GM12864 (cell line): ENCODE results near the gene CBX6.

ENCODE experiments used
- DNase-seq: peaks from one replicate; pipeline ENCODE4 v3.0.0-alpha.2; 2011; ENCODE audit warnings: low read depth
- H3K4me3 ChIP-seq: 2 replicates; pipeline ENCODE4 v1.5.1; 2011; ENCODE audit warnings: mild to moderate bottlenecking, low read depth, low read length, control low read depth
- TF ChIP-seq, protein P1 (sequence below): IDR thresholded peaks from 2 replicates; pipeline ENCODE4 v1.5.1; 2011; ENCODE audit warnings: low read depth, mild to moderate bottlenecking, moderate library complexity, low read length, control low read depth, inconsistent platforms; ENCODE audit errors: missing control alignments

The CBX6 gene

DNA sequence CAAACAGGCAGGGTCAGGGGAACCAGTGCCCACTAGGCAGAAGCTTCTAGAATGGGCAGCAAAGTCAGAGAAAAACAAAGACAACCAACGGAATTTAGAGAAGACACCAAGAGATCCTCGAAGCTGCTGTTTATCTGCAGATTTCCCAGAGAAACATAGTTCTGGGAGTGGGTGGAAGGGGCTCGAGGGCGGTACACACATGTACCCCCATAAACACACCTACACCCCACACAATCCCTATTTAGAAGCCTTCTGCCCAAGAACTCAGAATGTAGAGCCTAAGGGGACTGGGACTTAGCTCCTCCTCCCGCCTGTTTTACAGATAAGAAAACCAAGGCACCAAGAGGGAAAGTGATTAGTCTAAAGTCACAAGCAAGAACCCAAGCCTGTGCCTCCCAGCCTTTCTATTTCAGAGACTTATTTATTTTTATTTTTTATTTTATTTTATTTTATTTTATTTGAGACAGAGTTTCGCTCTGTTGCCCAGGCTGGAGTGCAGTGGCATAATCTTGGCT, 34.5 kb downstream of the CBX6 start:
- TF ChIP-seq, protein P1, sequence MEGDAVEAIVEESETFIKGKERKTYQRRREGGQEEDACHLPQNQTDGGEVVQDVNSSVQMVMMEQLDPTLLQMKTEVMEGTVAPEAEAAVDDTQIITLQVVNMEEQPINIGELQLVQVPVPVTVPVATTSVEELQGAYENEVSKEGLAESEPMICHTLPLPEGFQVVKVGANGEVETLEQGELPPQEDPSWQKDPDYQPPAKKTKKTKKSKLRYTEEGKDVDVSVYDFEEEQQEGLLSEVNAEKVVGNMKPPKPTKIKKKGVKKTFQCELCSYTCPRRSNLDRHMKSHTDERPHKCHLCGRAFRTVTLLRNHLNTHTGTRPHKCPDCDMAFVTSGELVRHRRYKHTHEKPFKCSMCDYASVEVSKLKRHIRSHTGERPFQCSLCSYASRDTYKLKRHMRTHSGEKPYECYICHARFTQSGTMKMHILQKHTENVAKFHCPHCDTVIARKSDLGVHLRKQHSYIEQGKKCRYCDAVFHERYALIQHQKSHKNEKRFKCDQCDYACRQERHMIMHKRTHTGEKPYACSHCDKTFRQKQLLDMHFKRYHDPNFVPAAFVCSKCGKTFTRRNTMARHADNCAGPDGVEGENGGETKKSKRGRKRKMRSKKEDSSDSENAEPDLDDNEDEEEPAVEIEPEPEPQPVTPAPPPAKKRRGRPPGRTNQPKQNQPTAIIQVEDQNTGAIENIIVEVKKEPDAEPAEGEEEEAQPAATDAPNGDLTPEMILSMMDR = no peak
- no peak overlapping the region for H3K4me3 ChIP-seq
- DNase-seq = no peak

DNA sequence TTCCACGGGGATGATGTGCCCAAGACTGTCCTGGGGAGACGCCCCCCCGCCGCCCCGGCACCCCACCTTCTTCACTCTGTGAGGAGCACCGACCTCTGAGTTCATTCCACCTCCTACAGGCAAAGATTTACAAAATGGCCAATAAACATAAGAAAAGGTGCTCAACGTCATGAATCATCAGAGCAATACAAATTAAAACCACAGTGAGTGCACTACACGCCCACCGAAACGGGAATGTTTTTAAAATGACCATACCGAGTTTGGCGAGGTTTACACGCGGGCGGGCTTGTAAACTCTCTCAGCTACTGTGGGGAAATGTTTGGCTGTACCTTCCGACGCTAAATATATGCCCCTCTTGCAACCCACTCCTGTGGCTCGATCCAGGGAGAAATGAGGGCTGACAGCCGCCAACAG, 36.1 kb downstream of the CBX6 start:
- TF ChIP-seq, protein P1 = no peak
- DNase-seq = no peak
- H3K4me3 ChIP-seq = no peak overlapping the region

DNA sequence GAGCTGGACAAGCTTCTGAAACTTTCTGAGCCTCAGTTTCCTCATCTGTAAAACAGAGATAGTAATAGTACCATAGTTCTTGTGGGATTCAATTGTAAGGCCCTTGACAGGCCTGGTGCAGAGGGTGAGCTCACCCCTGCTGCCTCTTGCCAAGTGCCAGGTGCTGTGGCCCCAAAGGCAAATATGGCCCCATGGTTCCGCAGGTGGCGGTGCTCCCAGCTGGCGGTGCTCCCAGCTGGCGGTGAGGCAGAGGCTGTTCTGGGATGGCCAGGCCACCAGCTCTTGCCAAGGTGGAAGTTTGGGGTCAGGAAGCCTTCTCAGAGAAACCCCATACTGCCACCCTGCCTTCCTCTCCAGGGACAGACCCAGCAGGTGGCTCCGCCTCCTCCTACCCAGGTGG, 37.0 kb downstream of the CBX6 start:
- H3K4me3 ChIP-seq = no peak overlapping the region
- TF ChIP-seq, protein P1 = no peak
- DNase-seq = no peak

DNA sequence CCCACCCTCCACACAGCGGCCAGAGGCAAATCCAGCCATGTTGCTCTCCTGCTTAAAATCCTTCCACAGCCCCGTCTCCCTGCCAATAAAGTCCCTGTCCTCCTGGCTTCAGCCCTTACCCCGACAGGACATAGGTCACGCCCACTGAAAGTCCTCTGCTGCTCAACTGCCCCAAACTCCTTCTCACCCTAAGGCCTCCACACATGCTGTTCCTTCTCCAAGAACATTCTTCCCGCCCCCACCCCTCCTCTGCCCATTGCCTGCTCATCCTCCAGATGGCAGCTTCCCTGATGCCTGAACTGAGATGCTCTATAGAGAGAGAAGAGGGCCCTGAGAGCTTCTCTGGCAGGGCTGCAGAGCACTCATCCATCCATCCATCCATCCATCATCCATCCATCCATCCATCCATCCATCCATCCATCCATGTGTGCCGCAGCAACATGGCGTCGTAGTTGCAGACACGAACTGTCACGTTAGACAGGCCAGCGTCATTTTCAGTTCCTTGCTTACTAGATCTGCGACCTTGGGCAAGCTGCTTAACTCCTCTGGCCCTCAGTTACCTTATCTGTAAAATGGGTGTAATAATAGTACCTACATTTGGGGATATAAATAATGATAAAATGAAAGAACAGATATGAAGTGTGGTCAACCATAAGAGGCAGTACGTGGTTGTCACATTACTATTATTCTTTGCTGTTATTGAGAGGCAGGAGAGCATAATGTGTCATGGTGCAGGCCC, 37.6 kb downstream of the CBX6 start:
- TF ChIP-seq, protein P1 = no peak
- DNase-seq = no peak

DNA sequence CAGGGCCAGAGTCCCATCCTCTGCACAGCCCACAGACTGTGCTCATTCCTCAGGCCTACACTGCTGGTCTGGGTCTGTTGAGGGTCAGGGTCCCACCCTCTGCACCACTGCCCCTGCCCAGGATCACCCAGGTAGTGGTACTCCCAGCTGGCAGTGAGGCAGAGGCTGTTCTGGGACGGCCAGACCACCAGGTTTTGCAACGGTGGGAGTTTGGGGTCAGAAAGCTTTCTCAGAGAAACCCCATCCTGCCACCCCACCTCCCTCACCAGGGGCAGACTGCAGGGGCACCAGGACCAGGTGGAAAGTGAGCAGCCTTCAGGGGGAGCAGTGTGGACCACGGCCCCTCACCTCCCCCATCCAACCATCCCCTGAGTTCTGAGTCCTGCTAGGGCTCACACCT, 39.0 kb downstream of the CBX6 start:
- TF ChIP-seq, protein P1 = no peak
- H3K4me3 ChIP-seq = no peak overlapping the region
- DNase-seq = no peak

More for the DNA sequence above, 37.6 kb downstream of the CBX6 start:
- H3K4me3 ChIP-seq = no peak overlapping the region

DNA sequence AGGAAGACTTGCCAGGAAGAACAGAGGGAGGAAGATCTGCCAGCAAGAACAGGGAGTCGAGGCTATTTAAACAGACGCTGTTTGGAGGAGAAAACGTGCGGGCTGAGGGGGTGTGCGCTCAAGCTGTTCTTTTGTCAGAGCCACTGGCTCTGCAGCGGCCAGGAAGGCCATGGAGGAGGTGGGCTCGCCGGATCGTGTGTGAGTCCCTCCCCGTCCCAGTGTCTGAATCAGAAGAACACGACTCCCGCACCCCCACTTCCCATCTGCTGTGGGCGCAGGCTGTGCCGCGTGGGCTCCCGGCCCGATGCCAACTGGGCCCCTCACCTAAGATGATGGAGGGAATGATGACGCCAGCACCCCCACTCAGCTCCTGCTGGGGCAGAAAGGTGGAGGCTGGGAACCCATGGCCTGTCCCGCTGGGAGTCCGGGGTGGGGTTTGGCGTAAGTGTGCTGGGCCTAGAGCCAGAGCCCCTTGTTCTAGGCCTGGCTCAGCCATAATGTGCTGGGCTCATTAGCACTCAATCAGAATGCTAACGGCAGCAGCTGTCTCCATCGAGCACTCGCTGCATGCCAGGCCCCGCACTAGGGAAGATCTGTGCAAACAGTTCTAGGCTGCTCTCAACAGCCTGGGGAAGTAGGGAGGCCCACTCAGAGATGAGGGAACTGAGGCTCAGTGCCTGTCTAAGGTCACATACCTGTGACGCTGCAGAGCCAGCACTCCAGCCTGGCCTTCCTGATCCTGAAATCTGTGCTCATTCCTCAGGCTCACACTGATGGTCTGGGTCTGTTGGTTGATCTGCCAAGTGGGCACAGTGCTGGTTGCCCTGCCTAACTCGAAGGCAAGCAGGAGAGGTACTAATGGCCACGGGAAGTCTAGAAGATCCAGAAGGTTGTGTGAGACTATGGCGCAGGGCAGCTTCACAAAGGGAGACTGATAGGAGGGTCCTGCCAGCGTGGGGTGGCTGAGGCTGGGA, 39.7 kb downstream of the CBX6 start:
- no peak for DNase-seq
- TF ChIP-seq, protein P1 = no peak
- H3K4me3 ChIP-seq = no peak overlapping the region
